Measurements from ENCODE around the gene VWA3B.
"Not testable (repeated sequence)": the region's sequence is repeated elsewhere in the genome, so short reads cannot be mapped to it uniquely, and the experiment has no call there.

VWA3B gene

DNA sequence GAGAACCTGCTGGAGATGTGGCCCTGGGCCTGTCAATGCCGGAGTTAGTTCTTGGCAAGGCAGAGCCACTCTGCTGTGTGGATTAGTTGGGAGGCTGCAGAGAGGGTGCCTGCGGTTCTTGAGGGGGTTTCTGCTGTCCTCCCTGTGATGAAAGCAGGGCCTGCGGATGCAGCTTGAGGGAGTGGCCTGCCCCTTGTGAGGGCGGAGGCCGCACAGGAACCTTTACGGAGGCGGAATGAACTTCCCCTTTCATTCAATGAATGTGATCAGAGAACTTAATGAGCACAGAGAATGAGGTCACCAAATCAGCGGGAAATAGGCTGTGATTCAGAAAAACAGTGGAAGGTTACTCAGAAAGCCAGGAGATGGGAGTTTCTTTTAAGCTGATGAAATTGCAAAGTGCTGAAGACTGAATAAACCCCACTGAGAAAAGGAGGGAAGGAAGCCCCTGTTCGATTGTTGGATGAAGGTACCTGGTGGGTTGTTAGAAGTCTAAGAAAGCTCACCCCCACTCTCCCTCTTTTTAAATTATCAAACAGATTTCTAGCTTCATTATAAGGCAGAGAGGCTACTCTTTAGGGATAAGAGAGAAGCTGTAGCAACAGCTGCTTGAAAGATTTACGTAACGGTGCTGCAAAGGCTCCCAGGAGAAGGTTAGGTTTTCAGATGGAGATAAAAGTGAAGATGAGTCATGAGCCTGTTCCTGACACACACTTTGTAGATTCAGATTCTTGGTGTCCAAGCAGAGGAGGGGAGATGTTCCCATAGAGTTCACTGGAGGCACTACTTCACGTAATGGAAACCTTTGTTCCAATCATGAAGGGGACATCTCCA is 47.4 kb downstream of the VWA3B start:
- DNase-seq = peak; percentile 7

DNA sequence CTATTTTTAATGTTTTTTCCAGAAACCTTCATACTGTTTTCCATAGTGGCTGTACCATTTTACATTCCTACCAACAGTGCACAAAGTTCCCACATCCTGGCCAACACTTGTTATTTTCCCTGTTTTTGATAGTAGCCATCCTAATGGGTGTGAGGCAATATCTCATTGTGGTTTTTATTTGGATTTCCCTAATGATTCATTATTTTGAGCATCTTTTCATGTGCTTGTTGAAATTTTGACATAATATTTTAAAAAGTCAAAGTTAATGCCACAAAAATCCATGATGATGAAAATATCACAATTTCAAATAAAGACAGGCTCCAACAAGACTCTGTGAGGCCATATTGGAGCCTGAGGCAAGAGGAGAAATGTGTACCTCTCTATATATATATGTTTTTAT is 50.2 kb downstream of the VWA3B start:
- DNase-seq = no peak

DNA sequence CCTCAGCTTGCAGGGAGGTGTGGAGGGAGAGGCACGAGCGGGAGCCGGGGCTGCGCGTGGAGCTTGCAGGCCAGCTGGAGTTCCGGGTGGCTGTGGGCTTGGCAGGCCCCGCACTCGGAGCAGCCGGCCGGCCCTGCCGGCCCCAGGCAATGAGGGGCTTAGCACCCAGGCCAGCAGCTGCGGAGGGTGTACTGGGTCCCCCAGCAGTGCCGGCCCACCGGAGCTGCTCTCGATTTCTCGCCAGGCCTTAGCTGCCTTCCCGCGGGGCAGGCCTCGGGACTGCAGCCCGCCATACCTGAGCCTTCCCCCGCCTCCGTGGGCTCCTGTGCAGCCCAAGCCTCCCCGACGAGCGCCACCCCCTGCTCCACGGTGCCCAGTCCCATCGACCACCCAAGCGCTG is 52.0 kb downstream of the VWA3B start:
- DNase-seq = not testable (repeated sequence)

DNA sequence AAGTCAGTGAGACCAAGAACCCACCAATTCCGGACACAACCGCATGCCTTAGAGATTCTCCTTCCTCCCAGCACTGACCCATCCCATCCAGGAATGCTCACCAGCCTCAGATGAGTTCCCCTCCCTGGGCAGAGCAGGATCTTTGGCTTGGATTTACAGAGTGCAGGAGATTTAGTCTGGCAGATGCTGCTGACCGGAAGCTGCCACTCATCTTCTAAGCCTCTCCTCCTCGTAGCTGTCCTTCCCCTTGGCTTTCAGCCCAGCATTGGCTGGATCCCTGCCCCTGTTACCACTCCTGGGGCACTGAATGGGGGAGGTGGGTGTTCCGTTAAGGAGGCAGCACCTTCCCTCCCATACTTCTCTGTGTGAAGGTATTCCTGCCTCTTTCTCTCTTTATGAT is 53.2 kb downstream of the VWA3B start:
- no peak for DNase-seq

DNA sequence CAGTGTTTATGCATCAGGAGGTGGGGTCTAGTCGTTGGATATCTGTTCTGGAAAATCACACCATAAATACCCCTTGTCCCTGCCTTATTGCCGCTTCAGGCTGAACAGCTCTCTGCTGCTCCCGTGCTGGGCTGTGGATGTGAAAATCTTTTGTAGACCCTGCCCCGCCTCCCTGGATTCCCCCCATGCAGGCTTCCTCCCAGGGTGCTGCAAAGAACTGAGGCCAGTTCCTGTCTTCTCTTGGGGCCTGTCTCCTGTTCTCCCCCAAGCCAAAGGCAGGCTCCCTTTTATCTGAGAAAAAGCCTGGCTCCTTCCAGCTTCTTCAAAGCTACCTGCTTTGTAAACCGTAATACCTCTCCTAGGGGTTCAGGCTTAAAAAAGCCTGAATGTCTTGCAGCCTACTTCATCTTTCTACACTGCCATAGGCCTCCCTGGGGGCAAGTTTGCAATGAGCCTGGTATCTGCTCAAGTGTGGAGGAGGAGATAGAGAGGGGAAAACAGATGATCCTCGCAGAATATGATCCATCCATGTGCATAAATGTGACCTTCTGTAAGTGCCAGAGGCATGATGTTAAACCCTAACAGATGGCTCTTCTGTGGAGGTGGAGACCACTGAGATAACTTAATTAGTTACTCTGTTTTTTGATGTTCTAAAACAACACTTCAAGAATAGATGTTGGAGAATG is 55.3 kb downstream of the VWA3B start:
- DNase-seq = no peak

DNA sequence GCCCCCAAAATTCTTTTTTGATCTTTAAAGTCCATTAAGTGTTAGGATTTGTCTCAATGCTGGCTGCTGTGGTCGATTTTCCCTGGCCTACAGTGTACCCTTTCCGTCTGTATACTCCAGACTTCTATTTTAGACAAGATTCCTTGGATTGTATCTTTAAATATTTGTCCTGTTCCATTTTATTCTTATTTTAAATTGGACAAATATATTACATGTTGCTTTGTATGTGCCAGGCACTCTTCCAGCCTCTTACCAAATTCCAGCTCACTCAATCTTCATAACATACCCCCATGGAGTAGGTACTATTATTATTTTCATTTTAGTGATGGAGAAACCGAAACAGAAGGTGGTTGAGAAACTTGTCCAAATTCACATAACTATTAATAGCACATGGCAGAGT is 58.1 kb downstream of the VWA3B start:
- DNase-seq = no peak

DNA sequence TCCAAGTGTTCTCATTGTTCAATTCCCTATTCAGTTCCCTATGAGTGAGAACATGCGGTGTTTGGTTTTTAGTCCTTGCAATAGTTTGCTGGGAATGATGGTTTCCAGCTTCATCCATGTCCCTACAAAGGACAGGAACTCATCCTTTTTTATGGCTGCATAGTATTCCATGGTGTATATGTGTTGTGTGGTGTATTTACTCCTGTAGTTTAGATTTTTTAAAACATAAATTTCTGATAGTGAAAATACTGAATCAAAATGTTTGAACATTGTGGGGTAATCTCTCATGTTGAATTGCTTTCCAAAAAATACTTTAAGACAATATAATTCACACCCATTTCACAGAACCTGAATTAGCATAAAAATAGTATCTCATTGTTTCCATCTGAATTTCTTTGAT is 60.9 kb downstream of the VWA3B start:
- not testable (repeated sequence) for DNase-seq

DNA sequence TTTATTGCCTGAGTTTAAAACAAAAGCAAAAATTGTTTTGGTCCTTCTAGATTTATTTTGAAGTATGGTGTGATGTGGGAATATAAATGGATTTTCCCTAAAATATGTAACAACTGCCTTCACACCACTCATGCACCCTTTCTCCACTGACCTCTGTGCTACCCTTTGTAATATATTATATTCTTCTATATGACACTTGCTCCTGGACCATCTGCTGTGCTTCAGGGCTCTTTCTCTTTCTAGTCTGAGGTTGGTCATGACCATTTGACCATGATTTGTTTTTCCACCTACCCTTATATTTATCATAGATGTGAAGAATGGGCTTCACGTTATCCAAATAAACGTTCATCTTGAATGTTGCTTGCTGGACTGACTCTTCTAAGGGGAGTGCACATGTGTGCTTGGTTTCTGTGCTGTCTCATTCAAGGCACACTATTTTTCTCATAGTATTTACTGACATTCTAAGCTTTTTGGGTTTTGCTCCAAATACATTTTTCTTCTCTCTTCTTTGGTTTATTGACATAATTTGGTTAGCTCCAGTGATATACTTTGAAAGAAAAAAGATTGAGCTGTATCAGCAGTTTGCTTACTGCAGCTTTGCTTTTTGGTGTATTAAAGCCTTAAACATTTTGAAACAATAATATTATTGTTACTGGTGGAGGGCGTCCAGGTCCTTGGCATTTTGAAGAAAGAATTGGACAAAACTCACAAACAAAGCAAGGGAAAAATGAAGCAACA is 61.8 kb downstream of the VWA3B start:
- no peak for DNase-seq

DNA sequence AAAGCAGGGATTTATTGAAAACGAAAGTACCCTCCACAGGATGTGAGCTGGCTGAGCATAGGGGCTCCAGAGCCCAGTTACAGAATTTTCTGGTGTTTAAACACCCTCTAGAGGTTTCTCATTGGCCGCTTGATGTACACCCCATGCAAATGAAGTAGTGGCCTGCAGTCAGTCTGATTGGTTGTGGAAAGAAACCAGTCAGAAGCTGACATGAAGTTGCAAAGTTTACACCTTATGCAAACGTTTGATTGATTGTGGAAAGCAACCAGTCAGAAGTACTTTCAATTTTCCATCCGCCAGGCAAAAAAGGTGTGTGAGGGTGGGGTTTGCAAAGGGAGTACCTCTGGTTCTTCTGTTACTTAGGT is 62.3 kb downstream of the VWA3B start:
- DNase-seq = peak; percentile 24

DNA sequence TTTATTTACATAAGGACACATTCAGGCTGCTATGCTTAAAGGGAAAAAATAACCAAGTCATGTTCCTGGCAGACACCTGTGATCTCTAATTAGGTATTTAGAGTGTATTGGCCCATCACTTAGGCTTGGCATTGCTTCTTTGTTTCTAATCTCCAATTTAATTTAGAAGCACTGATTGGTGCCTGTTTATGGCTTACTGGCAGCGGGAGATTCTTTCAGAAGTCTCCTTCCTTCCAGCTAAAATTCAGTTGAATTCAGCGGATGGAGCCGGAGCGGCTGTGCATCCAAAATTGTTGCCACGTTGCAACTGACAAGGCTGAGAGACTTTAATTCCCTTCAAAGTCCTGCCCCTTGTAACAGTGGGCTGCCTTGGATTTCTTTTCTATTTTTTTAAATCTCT is 66.5 kb downstream of the VWA3B start:
- no peak for DNase-seq

DNA sequence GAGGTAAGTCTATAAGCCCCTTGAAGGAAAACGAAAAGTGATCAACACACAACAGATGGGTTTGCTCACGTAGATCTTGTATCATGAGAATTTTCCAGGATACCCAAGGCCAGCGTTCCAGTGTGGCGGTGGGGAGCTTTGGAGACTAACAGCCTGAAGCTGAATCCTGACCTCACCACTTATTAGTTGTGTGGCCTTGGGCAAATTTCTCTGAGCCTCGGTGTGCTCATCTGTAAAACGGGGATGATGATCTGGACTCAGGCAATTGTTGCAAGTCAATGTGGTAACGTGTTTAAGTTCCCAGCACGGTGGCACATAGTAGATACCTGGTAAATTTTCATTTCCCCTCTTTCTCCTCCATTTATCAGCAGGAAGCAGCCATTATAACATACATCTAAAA is 68.3 kb downstream of the VWA3B start:
- DNase-seq = no peak

DNA sequence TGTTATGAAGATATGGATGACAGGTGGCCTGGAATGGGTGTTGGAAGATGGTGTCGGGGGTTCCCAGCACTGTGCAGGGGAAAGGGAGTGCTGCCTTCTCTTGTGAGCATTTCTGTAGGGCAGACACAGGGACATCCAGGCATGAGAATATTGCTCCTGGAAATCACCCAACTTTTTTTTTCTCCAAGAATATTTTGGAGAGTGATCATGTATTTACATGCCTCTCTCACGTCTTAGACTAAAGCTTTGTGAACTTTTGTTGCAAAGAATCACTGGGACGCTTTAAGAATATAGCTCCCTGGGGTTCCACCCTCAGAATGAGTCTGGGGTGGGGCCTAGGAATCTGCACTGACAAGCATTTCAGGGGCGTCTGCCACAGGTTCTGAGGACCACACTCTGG is 68.7 kb downstream of the VWA3B start:
- DNase-seq = no peak

DNA sequence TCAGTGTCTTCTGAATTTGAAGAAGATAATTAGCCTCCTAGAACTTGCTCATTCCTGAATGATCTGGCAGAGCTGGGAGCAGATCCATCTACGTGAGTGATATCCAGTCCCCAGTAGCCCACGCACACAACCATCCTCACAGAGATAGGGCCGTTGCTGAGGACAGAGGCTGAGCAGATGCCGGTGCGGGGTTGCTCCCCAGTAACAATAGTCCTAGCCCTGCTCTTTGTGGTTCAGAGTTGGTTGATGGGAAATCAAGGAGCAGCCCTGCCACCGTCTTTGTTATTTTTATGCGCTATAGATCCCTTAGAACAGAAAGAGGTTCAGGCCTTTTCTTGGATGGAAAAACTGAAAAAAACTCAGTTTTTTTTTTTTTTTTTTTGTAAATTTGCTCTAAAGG is 69.3 kb downstream of the VWA3B start:
- DNase-seq = no peak

DNA sequence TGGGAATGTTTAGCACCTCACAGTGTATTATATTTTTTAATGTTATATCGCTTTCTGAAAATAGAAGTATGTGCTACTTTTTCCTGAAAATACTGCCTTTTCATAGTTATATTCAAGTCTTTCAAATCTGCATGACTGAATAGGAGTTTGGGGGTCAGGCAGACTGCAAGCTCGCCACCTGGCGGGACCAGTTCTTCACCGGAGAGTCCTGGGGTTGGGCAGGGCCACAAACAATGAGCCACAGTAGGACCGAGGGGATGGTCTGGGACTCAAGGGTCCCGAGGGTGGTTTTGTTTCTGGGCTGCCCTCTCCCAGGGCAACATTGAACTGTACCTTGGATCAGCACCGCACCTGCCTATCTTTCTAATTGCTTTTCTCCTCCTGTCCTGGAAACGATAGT is 70.6 kb downstream of the VWA3B start:
- DNase-seq = no peak

DNA sequence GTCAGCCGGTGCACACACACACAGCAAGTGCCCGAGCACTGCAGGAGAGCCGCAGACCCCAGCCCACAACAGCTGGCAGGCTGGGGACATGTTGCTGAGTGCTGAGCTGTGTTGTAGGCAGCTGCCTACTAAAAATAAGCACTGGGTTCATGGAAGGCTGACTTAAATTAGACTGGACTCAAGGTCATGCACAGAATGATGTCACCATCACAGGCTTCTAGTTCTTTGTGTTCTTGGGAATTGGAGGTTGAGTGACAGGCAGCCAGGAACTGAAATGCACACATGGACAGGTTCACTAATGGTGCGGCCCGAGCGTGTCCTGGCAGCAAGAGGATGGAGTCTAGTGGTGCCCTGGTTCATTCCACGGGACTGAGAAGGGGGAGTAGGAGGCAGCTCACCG is 71.3 kb downstream of the VWA3B start:
- no peak for DNase-seq

DNA sequence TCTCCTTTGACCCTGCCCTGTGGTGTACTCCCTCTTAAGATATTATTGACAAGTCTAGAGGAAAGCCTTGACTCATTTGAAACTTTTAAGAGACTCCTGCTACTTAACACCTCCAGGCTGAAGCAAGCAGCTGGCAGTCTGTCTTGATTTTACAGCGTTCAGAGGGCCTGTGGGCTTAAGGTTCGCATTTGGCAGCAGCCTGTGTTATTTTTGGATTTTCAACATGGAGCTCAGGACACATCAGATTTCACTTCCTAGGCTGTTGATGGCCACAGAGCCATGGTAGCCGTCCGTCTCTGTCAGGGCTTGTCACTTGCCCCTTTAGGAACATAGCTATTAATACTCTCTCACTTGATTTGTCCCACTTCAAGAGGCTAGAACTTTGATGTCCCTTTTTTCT is 73.6 kb downstream of the VWA3B start:
- DNase-seq = no peak

DNA sequence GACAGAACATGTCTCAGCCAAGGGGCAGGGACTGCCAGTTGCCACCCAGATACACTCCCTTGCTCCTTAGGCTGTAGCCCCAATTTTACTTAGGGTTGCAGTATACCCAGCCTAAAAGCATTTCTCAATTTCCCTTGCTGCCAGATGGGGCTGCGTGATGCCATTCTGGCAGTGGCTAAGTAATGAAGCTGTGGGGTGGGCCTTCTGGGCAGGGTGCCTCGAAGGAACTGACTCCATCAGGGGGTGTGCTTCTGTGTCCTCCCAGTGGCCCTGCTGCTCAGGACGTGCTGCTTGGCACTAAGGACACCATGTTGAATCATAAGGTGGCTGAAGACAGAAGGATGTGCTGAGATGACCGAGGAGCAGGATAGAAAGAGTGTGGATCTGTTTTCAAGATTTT is 74.2 kb downstream of the VWA3B start:
- DNase-seq = no peak

DNA sequence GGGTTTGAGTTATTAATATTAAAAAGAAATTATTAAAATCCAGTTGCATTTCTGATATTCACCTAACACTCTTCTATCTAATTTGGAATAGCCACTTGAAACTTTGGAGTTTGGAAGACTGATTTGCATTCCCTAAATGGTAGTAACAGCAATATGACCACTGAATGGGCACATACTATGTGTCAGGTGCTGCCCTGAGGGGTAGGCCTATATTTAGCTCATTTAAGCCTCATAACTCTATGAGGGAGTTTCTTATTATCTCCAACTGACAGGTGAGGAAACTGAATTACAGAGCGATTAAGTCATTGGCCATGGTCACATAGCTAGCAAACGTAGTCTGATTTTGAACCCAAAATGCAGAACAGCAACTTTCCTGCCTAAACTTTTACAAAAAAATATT is 77.3 kb downstream of the VWA3B start:
- no peak for DNase-seq

DNA sequence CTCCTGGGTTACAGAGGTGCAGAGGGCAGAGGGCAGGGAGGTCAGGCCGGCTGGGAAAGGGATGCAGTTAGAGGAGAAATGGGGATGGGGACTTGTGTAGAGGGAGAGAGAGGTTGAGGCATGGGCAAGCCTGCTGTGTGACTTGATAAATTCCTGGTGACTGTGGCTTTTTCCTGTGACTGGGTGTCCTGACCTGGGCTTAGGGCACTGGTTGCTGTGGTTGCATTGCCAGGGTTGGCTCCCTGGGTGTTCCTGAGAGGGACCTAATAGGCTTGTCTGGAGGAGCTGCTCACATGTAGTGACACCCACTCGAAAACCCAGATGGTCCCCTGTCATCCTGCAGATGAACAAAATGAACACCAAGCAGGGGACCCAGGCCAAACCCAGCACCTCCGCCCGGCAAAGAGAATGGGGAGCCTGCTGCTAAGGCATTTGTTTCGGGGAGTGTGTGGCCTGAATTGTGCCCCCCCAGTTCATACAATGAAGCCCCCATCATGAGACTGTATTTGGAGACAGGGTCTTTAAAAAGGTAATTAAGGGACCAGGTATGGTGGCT is 78.6 kb downstream of the VWA3B start:
- DNase-seq = no peak

DNA sequence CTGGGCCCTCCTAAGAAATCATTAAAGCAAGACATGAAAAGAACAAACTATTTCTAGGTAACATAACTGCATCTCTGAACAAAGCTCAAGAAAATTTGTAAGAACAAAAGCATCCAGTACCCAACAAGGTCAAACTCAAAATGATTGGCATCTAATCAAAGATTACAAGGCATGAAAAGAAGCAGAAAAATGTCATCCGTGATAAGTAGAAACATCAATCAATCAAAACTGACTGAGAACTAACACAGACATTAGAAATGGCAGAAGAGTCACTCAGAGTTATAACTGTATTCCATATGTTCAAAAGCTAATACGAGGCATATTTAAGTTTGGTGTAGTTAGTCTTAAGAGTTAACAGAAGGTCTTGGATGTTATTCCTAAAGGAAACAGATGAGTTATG is 80.9 kb downstream of the VWA3B start:
- DNase-seq = no peak

DNA sequence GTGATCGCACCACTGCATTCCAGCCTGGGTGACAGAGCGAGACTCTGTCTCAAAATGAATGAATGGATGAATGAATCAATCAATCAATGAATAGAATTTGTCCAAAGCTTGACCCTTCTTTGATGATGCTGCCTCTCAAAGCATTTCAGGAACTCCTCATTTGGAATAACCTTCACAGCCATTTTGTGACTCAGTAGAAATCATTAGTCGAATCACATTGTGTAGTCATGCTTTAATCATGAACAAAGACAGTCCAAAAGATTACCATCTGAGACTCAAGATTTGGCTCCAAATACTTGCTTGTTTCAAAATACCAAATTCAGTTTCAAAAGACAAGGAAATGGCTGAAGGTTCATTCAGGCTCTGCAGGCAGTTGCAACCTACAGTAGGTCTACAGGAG is 83.1 kb downstream of the VWA3B start:
- no peak for DNase-seq

DNA sequence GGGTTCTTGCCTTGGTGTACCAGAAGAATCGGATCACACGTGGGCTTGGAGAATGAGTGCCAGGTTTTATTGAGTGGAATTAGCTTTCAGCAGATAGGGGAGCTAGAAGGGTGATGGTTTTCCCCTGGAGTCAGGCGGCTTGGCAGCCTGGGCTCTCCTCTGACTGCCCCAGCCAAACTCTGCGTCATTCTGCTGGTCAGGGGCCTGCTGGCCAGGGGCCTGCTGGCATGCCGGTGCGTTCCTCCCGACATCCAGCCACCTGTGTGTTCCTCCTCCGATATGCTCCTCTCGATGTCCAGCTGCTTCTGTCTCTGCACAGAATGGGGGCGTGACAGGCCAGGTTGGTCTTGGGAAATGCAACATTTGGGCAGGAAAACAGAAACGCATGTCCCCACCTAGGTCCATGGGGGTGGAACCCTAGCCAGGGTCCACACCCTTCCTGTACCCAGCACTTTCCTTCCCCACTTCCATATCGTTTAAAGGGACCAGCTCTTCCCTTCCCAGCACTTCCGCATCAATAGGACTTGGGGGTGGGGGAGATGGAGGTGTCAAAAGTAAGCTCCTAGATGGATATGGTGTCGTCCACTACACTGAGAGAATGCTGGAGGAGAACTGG is 85.3 kb downstream of the VWA3B start:
- DNase-seq = no peak

DNA sequence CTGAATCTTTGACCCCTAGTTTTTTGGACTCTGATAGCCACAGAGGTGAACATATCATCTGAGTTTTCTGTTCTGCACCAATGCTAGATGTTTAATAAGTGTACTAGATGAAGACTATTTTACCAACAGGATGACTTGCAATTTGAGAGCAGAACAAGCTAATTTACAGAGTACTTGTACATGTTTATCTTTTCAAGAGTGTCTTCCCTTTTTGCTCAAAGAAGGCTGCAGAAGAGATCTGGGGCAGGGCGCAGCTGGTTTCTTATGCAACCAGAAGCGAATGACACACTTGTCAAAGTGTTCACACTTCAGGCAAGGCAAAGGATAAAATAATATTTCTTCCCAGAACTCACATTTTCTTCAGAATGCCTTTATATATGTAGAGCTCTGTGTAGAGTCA is 86.0 kb downstream of the VWA3B start:
- peak; percentile 22 for DNase-seq
